GM23248 (cell line): ENCODE data around the gene ZNF778. TPM values are rescaled to one million over a fixed set of nuclear protein-coding genes. Genes with fewer than 3 reads are reported as not detected.

ENCODE experiments used
- DNase-seq: peaks from one replicate; pipeline ENCODE4 v3.0.0-alpha.2; 2015
- H2AFZ ChIP-seq: fragments of 200-600 bp; sonication (generic); 2 replicates; pipeline ENCODE4 v1.6.1; 2016; ENCODE audit warnings: antibody characterized with exemption
- H3F3A ChIP-seq: fragments of 200-600 bp; sonication (generic); 2 replicates; pipeline ENCODE4 v1.6.1; 2016; ENCODE audit warnings: mild to moderate bottlenecking, antibody characterized with exemption, mixed run types; ENCODE audit not compliant: insufficient read depth
- H3K27ac ChIP-seq: fragments of 200-600 bp; sonication (generic); 2 replicates; pipeline ENCODE4 v1.5.1; 2016; ENCODE audit warnings: mild to moderate bottlenecking
- H3K27me3 ChIP-seq: fragments of 200-600 bp; sonication (generic); replicated peaks from 2 replicates; pipeline ENCODE4 v1.6.1; 2016; ENCODE audit warnings: mild to moderate bottlenecking; ENCODE audit not compliant: insufficient read depth
- H3K36me3 ChIP-seq: fragments of 200-600 bp; sonication (generic); 2 replicates; pipeline ENCODE4 v1.6.1; 2016; ENCODE audit warnings: low read depth, mild to moderate bottlenecking
- H3K4me1 ChIP-seq: fragments of 200-600 bp; sonication (generic); 2 replicates; pipeline ENCODE4 v1.6.1; 2016; ENCODE audit warnings: mild to moderate bottlenecking; ENCODE audit not compliant: insufficient read depth
- H3K4me2 ChIP-seq: fragments of 200-600 bp; sonication (generic); one replicate; pipeline ENCODE4 v1.6.1; 2016; ENCODE audit warnings: mild to moderate bottlenecking; ENCODE audit not compliant: unreplicated experiment
- H3K4me3 ChIP-seq: fragments of 200-600 bp; sonication (generic); 2 replicates; pipeline ENCODE4 v1.5.1; 2016; ENCODE audit warnings: mild to moderate bottlenecking
- H3K79me2 ChIP-seq: fragments of 200-600 bp; sonication (generic); 2 replicates; pipeline ENCODE4 v1.6.1; 2016; ENCODE audit warnings: mild to moderate bottlenecking; ENCODE audit not compliant: insufficient read depth
- H3K9ac ChIP-seq: fragments of 200-600 bp; sonication (generic); 2 replicates; pipeline ENCODE4 v1.6.1; 2016; ENCODE audit warnings: mild to moderate bottlenecking
- H3K9me2 ChIP-seq: fragments of 200-600 bp; sonication (generic); 2 replicates; pipeline ENCODE4 v1.6.1; 2016; ENCODE audit warnings: mixed run types, mild to moderate bottlenecking, moderate library complexity; ENCODE audit not compliant: insufficient read depth
- H3K9me3 ChIP-seq: fragments of 200-600 bp; sonication (generic); one replicate; pipeline ENCODE4 v1.6.1; 2017; ENCODE audit warnings: low read depth
- H4K20me1 ChIP-seq: fragments of 200-600 bp; sonication (generic); 2 replicates; pipeline ENCODE4 v1.6.0; 2016; ENCODE audit not compliant: insufficient read depth
- EZH2 ChIP-seq: fragments of 200-600 bp; sonication (generic); IDR thresholded peaks from 2 replicates; pipeline ENCODE4 v1.6.1; 2018; ENCODE audit warnings: antibody characterized with exemption, mild to moderate bottlenecking; ENCODE audit not compliant: insufficient read depth, poor library complexity, severe bottlenecking
- EZH2phosphoT487 ChIP-seq: fragments of 200-600 bp; sonication (generic); IDR thresholded peaks from 2 replicates; pipeline ENCODE4 v1.6.1; 2018; ENCODE audit warnings: antibody characterized with exemption, moderate library complexity, mild to moderate bottlenecking, low read depth; ENCODE audit not compliant: insufficient read depth
- WGBS, 2 experiments: methylation state at CpG; one replicate each; pipeline ENCODE4 v1.1.6; 2015 to 2017; ENCODE audit warnings: low lambda C conversion rate in 2 of 2, low coverage in 1 of 2; ENCODE audit errors: missing lambda C conversion rate in 2 of 2; 5-methylcytosine and 5-hydroxymethylcytosine counted together
- in situ Hi-C: fragments of 300-500 bp; cut with MboI; formaldehyde crosslinking; loops from 2 replicates; pipeline ENCODE4 v1.15.0; 2020
- polyA plus RNA-seq: library from polyadenylated mRNA; unstranded; fragments of >200 nt; fragmentation: Nextera tagmentation; extraction: Ambion mirVana; gene quantifications from 2 replicates; pipeline ENCODE4 v1.2.1, GENCODE V29; 2016
- total RNA-seq: library from RNA; depleted of rRNA; stranded (reverse); fragments of >200 nt; shearing (Covaris generic); gene quantifications from 2 replicates; pipeline ENCODE4 v1.2.3, GENCODE V29; 2014

ZNF778 gene
- total and polyA plus RNA-seq, 2 experiments from 2014 or later, result 3.0 to 3.6 TPM

DNA sequence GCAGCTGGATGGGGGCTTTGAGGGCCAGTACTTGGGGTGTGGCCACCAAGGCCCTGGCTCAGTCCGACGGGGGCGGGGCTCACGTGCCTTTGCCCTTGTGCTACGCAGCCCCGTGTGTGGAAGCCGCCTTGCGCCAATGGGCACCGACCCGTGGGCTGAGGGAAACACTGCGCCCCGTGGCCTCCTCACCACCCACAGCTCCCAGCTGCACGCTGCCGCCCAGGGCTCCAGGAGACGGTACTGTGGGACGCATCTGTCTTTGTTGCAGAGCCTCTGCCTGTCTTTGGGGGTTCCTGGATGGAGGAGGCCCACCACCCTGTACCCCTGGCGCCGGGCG lies 38.4 kb upstream of the ZNF778 start:
- Histone ChIP-seq H3K79me2 (no peaks in the 10 kb centered on the region), H3K4me3 (no peak overlapping the region), H2AFZ (no peak overlapping the region), H3K4me2 (no peak overlapping the region), H3K9me2 (no peaks in the 10 kb centered on the region), H3K9me3 (no peaks in the 10 kb centered on the region), H3K27me3 (peaks cover 10% of the 10 kb centered on the region; the same call in 1 of the 2 replicates), H3K4me1 (no peaks in the 10 kb centered on the region), H4K20me1 (no peaks in the 10 kb centered on the region), H3K27ac (no peak overlapping the region), H3F3A (no peaks in the 10 kb centered on the region), H3K36me3 (no peaks in the 10 kb centered on the region), H3K9ac (no peak overlapping the region)
- 75 to 78% methylated on average over 18 to 19 of the region's 19 CpGs for WGBS, 2 experiments
- TF ChIP-seq EZH2 (no peak), EZH2phosphoT487 (no peak)
- DNase-seq, result no peak
- in situ Hi-C loops, result no loop called here

DNA sequence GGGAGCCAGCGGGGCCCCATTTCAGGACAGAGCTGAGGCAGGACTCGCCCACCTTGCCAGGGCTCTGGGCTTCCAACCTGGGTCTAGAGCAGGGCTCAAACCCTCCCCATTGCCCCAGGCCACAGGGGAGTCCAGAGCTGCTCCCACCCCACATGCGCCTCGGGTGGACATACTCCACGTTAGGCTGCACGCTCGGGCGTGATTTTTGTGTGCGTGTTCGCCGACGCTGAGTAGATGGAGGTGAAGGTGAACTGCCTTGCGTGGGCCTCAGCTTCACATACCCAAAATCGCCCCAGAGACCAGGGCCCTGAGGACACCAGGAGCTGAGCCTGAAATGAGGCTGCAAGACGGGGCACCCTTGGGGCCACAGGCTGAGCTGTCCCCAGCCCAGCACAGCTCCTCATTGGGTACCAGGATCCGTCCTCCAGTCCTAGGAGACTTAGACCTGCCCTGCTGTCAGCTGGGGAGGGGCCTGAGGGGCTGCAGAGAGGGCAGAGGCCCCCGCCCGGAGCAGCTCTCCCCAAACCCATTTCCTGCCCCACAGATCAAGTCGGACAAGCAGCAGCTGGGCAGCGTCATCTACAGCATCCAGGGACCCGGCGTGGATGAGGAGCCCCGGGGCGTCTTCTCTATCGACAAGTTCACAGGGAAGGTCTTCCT lies 37.7 kb upstream of the ZNF778 start:
- 70 to 72% methylated on average over 25 of the region's 25 CpGs for WGBS, 2 experiments

DNA sequence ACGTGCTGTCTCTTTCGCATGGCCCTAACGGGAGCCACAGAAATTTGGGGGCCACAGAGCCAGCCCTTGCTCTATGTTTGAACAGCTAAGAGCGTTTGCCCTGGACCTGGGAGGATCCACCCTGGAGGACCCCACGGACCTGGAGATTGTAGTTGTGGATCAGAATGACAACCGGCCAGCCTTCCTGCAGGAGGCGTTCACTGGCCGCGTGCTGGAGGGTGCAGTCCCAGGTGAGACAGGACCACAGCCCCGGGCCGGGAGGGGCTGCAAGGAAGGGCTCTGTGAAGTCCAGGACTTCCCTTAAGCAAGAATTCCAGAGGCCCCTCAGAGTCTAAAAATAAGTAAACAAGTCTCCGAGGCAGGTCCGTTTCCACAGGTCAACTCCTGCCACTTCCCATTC lies 34.0 kb upstream of the ZNF778 start:
- DNase-seq, result no peak
- WGBS, 2 experiments, result 38 to 45% methylated on average over 10 to 13 of the region's 13 CpGs
- H3K9me2 ChIP-seq, result no peaks in the 10 kb centered on the region
- no peak overlapping the region for H2AFZ ChIP-seq
- H4K20me1 ChIP-seq, result no peaks in the 10 kb centered on the region
- in situ Hi-C loops, result no loop called here
- H3K36me3 ChIP-seq, result no peaks in the 10 kb centered on the region
- peaks cover 13% of the 10 kb centered on the region; the same call in 1 of the 2 replicates for H3F3A ChIP-seq
- H3K27me3 ChIP-seq, result peaks cover 10% of the 10 kb centered on the region; the same call in 1 of the 2 replicates
- H3K4me2 ChIP-seq, result no peak overlapping the region
- H3K27ac ChIP-seq, result no peak overlapping the region
- no peak overlapping the region for H3K4me3 ChIP-seq
- no peaks in the 10 kb centered on the region for H3K4me1 ChIP-seq
- H3K79me2 ChIP-seq, result no peaks in the 10 kb centered on the region
- no peak overlapping the region for H3K9ac ChIP-seq
- no peak for TF ChIP-seq EZH2phosphoT487
- no peak for TF ChIP-seq EZH2
- no peaks in the 10 kb centered on the region for H3K9me3 ChIP-seq

More for the DNA sequence above, 37.7 kb upstream of the ZNF778 start:
- in situ Hi-C loops, result no loop called here
- Histone ChIP-seq H3K4me2 (no peak overlapping the region), H2AFZ (no peak overlapping the region), H3K36me3 (no peaks in the 10 kb centered on the region), H3K79me2 (no peaks in the 10 kb centered on the region), H3K9me2 (no peaks in the 10 kb centered on the region), H3K9ac (no peak overlapping the region), H3K4me3 (no peak overlapping the region), H3K27me3 (peaks cover 10% of the 10 kb centered on the region; the same call in 1 of the 2 replicates), H3K4me1 (no peaks in the 10 kb centered on the region), H3K9me3 (no peaks in the 10 kb centered on the region), H3K27ac (no peak overlapping the region), H3F3A (no peaks in the 10 kb centered on the region), H4K20me1 (no peaks in the 10 kb centered on the region)
- no peak for DNase-seq
- TF ChIP-seq EZH2, result no peak
- TF ChIP-seq EZH2phosphoT487, result no peak

DNA sequence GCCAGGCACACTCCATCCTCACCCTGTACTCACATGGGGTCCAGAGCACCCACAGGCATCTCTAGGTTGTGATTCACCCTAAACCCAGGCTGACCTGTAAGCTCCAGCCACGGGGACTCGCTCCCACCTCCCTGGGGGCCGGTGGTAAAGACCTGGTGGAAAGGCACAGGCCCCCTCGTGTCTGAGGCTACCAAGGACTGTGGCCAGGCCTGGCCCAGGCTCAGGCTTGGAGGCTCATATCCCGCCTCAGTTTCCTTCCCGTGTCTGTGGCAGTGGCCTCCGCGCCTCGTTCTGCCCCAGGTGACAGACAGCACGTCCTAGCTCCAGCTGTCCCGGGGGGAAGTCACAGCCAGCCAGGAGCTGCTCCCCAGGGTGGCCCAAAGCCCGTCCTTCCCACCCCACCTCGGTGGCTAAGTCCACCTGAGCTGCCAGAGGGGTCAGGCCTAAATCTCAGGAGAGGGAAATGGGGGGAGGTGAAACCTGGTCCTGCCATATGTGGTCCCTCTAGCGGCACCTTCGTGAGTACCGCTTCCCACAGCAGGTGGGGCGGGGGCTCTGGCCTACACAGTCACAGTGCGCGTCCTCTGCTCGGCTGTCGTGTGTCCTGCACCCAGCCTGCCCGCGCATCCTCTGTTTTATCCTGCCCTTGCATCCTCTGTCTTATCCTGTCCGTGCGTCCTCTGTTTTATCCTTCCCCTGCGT lies 33.4 kb upstream of the ZNF778 start:
- H3K27ac ChIP-seq, result no peak overlapping the region
- no peaks in the 10 kb centered on the region for H3K4me1 ChIP-seq
- no peak for DNase-seq
- no peaks in the 10 kb centered on the region for H3K79me2 ChIP-seq
- in situ Hi-C loops, result no loop called here
- no peaks in the 10 kb centered on the region for H3K9me2 ChIP-seq
- no peaks in the 10 kb centered on the region for H3K9me3 ChIP-seq
- no peak overlapping the region for H2AFZ ChIP-seq
- H3K4me2 ChIP-seq, result no peak overlapping the region
- peaks cover 10% of the 10 kb centered on the region; the same call in 1 of the 2 replicates for H3K27me3 ChIP-seq
- no peaks in the 10 kb centered on the region for H4K20me1 ChIP-seq
- no peaks in the 10 kb centered on the region for H3K36me3 ChIP-seq
- H3K4me3 ChIP-seq, result no peak overlapping the region
- 66 to 70% methylated on average over 26 of the region's 26 CpGs for WGBS, 2 experiments
- no peak for TF ChIP-seq EZH2
- TF ChIP-seq EZH2phosphoT487, result no peak
- H3F3A ChIP-seq, result peaks cover 13% of the 10 kb centered on the region; the same call in 1 of the 2 replicates
- no peak overlapping the region for H3K9ac ChIP-seq
